GM19452 (cell line): ENCODE measurements around the gene TSFM.

Source experiments
- ATAC-seq: cut with Tn5 transposase; IDR thresholded peaks from one replicate; pipeline ENCODE4 v1.9.1; 2021; ENCODE audit not compliant: unreplicated experiment

The TSFM gene

GRCh38 chr12:57832966-57833365, 50.4 kb downstream of the TSFM start:
- no peak for ATAC-seq

GRCh38 chr12:57833672-57834071, 51.1 kb downstream of the TSFM start:
- ATAC-seq: no peak

- no peak for ATAC-seq
These were observed 51.7 kb downstream of the TSFM start for GRCh38 chr12:57834086-57834876.

- no peak for ATAC-seq
These were observed 53.0 kb downstream of the TSFM start for GRCh38 chr12:57835366-57836288.

GRCh38 chr12:57836442-57837375, 54.1 kb downstream of the TSFM start:
- peak; percentile 49 for ATAC-seq

- no peak for ATAC-seq
These were observed 55.4 kb downstream of the TSFM start for GRCh38 chr12:57837864-57838562.

GRCh38 chr12:57838594-57839302, 56.2 kb downstream of the TSFM start:
- ATAC-seq: no peak

- ATAC-seq: no peak
These were observed 57.4 kb downstream of the TSFM start for GRCh38 chr12:57839996-57840395.

- no peak for ATAC-seq
These were observed 58.1 kb downstream of the TSFM start for GRCh38 chr12:57840726-57841125.

GRCh38 chr12:57841445-57841844, 58.9 kb downstream of the TSFM start:
- ATAC-seq: no peak

GRCh38 chr12:57842342-57843294, 60.0 kb downstream of the TSFM start:
- ATAC-seq: no peak

- ATAC-seq: peak; percentile 25
These were observed 62.3 kb downstream of the TSFM start for GRCh38 chr12:57844709-57845477.

- ATAC-seq: peak; percentile 32
These were observed 63.1 kb downstream of the TSFM start for GRCh38 chr12:57845478-57846284.

- ATAC-seq: peak; percentile 6
These were observed 63.6 kb downstream of the TSFM start for GRCh38 chr12:57846285-57846576.

GRCh38 chr12:57846577-57847319, 64.2 kb downstream of the TSFM start, which contains the start of gene CTDSP2:
TSS of gene CTDSP2 (minus strand) at chr12:57846729. CDS start at chr12:57846435, 294 bp downstream.
- ATAC-seq: peak; percentile 31
